Left cardiac atrium (tissue), 4 donors: ENCODE results near the gene KMT2C. TPM values are rescaled to one million over a fixed set of nuclear protein-coding genes. Genes with fewer than 3 reads are reported as not detected.
"Not testable (repeated sequence)": the region's sequence is repeated elsewhere in the genome, so short reads cannot be mapped to it uniquely, and the experiment has no call there.

Experiments used
- ATAC-seq, 2 donors: fragments of 200-7000 bp; cut with Tn5 transposase; one replicate each; pipeline ENCODE4 v1.9.1; 2020; ENCODE audit warnings: mild to moderate bottlenecking in 2 of 2, moderate library complexity in 2 of 2
- DNase-seq: peaks from one replicate; pipeline ENCODE4 v3.0.0-alpha.2; 2020
- intact Hi-C, 2 donors: fragments of 100-400 bp; cut with DNase I; formaldehyde crosslinking; loops; one replicate each; pipeline versions ENCODE4 v1.14.1 to v1.15.1; 2022 to 2023
- long read RNA-seq: library from polyadenylated mRNA; unstranded; transcript quantifications from one replicate; pipeline ENCODE4 v2.0.0, GENCODE V29; 2021
- total RNA-seq, 2 donors: library from RNA; stranded (reverse); fragmentation: NEBNext Ultra II Directional; extraction: Animal tissue kit (Norgen Biotek cat#: 25700); gene quantifications; one replicate each; pipeline ENCODE4 v1.2.1, GENCODE V29; 2021
- donor health status: DM: no; HTN: yes; CAD: no.
- donor health status: DM: no; HTN: yes; CAD: no; lungs with severe emphysema.
- donor health status: DM: yes; HTN: yes; CAD: no.
- donor health status: Dilated cardiomyopathy.

The KMT2C gene
- total RNA-seq: 10 to 100 TPM; 42.5 to 43.3 TPM
- long read RNA-seq, partial matches to known transcripts: 8 of 11 reads
- long read RNA-seq, other reads (novel, unspliced or antisense): 3 of 11 reads

GRCh38 chr7:152435384-152436110 is at the start of gene KMT2C:
Gene KMT2C (minus strand): TSS chr7:152436003. CDS start chr7:152435786, 217 bp downstream.
- DNase-seq: peak; percentile 54
- intact Hi-C loops: no loop called here
- ATAC-seq: peak; percentile 34 to 35

GRCh38 chr7:152481082-152481481 is 45.3 kb upstream of the KMT2C start:
- ATAC-seq (no peak), DNase-seq (no peak)
- intact Hi-C loops: no loop called here

DNA sequence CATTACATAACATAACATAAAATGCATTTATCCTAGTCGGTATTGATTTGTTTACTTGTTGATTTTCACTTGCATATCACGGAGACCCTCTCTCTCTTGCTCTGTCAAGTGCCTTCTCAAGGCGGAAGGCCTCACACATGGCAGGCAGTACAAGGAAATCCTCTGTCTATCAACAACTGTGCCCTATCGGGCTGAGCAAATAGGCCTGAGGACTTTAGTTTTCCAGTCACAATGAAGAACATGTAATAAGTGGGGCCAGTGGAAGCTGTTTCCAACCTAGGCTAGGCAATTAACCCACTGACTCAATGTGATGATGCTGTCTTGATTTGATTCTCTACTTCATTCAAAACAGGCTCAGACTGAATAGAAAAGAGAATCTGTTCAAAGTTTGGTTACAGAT is 44.9 kb upstream of the KMT2C start:
- no peak for DNase-seq
- intact Hi-C loops: no loop called here
- no peak for ATAC-seq

DNA sequence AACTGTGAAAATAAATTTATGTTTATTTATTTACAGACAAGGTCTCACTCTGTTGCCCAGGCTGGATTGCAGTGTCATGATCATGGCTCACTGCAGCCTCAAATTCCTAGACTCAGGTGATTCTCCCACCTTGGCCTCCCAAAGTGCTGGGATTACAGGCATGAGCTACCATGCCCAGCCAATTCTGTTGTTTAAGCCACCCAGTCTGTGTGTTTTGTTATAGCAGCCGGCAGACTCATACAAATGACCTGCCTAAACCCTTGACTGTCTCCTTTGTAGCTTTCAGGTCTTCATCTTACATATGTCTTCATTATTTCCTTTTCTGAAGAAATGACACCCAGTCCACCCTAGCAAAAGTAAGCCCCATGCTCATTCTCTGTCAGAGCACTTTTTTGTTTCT is 43.8 kb upstream of the KMT2C start:
- no peak for DNase-seq
- intact Hi-C loops: no loop called here
- no peak for ATAC-seq

GRCh38 chr7:152478140-152478539 is 42.3 kb upstream of the KMT2C start:
- no peak for DNase-seq
- intact Hi-C loops: no loop called here
- no peak for ATAC-seq

GRCh38 chr7:152477079-152477478 is 41.3 kb upstream of the KMT2C start:
- no peak for ATAC-seq
- intact Hi-C loops: no loop called here
- DNase-seq: no peak

- ATAC-seq (no peak), DNase-seq (no peak)
- intact Hi-C loops: no loop called here
These were observed 40.7 kb upstream of the KMT2C start for GRCh38 chr7:152476551-152476950.

DNA sequence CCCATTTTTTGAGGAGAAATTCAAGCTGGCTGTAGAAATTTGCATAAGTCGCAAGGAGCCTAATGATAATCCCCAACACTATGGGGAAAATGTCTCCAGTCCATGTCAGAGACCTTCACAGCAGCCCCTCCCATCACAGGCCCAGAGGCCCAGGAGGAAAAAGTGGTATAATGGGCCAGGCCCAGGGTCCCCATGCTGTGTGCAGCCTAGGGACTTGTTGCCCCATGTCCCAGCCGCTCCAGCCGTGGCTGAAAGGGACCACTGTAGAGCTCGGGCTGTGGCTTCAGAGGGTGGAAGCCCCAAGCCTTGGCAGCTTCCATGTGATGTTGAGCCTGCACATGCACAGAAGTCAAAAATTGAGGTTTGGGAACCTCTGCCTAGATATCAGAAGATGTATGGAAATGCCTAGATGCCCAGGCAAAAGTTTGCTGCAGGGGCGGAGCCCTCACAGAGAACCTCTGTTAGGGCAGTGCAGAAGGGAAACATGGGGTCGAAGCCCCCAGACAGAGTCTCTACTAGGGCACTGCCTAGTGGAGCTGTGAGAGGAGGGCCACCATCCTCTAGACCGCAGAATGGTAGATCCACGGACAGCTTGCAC is 35.3 kb upstream of the KMT2C start:
- DNase-seq, ATAC-seq, intact Hi-C loops: not testable (repeated sequence)

DNA sequence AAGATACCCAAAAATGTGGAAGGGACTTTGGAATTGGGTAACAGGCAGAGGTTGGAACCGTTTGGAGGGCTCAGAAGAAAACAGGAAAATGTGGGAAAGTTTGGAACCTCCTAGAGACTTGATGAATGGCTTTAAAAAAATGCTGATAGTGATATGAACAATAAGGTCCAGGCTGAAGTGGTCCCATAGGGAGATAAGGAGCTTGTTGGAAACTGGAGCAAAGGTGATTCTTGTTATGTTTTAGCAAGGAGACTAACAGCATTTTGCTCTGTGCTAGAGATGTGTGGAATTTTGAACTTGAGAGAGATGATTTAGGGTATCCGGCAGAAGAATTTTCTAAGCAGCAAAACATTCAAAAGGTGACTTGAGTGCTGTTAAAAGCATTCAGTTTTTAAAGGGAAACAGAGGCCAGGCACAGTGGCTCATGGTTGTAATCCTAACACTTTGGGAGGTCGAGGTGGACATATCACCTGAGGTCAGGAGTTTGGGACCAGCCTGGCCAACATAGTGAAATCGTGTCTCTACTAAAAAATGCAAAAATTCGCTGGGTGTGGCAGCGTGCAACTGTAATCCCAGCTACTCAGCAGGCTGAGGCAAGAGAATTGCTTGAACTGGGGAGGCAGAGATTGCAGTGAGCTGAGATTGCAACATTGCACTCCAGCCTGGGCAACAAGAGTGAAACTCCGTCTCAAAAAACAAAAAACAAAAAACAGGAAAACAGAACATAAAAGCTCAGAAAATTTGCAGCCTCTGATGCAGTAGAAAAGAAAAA is 34.6 kb upstream of the KMT2C start:
- DNase-seq, ATAC-seq, intact Hi-C loops: not testable (repeated sequence)

GRCh38 chr7:152469576-152469975 is 33.8 kb upstream of the KMT2C start:
- not testable (repeated sequence) for DNase-seq, ATAC-seq
- intact Hi-C loops: loop anchor here in 1 of 2 donors (10.0 kb wide), 1 partner anchor 205 kb away; the partner anchor contains the start of gene XRCC2

DNA sequence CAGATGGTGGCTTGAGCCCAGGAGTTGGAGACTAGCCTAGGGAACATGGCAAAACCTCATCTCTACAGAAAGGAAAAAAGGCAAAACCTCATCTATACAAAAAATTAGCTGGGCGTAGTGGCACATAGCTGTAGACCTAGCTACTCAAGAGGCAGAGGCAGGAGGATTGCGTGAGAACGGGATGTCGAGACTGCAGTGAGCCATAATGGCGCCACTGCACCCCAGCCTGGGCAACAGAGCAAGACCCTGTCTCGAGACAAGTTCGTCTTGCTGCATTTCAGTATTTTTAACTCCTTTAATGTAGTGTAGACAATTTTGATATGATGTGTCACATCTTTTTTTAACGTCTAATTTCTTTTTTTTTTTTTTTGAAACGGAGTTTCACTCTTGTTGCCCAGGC is 31.4 kb upstream of the KMT2C start:
- intact Hi-C loops: loop anchor here in 1 of 2 donors (10.0 kb wide), 1 partner anchor 208 kb away; the partner anchor contains the start of gene XRCC2
- no peak for DNase-seq
- ATAC-seq: no peak

GRCh38 chr7:152465119-152465387 is 29.2 kb upstream of the KMT2C start:
- ATAC-seq (no peak), DNase-seq (no peak)
- intact Hi-C loops: loop anchor here in 1 of 2 donors (10.0 kb wide), 1 partner anchor 210 kb away; the partner anchor contains the start of gene XRCC2

DNA sequence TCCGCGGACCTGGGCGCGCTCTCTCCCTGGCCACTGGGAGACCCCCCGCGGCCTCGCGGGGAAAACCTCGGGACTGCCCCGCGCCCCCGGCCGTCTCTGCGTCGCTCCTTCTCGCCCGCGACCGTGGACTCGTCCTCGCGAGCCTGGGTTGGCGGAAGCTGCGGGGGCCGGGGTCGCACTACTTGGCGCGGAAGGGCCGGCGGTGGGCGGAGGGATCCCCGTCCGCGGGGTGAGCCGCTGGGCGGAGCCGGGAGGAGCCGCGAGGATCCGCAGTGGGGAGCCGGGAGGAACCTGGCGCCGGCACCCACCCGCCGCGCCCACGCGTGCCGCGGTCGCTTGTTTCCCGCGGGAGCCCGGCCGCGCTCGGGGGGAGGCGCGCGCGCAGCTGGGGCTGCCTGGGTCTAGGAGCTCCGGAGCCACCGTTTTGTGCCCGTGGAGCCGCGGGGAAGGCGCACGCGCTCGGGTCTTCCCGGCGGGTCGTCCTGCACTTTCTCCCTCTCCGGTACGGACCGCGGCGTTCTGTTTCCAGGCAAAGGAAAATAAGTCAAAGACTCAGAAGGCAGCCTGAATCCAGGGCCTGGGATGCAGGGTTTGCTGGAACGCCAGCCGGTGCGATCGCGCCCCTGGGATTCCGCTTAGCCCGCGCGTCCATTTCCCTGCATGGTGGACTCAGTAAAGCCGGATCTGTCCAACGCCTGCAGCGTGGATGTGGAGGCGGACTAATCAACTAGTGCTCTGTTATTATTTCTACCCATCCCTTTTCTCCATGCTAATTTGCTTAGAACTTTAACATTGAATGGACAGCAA is 28.7 kb upstream of the KMT2C start:
- DNase-seq (peak; percentile 81), ATAC-seq (peak; percentile 72 to 79)
- intact Hi-C loops: loop anchor here in 1 of 2 donors (10.0 kb wide), 1 partner anchor 210 kb away; the partner anchor contains the start of gene XRCC2

DNA sequence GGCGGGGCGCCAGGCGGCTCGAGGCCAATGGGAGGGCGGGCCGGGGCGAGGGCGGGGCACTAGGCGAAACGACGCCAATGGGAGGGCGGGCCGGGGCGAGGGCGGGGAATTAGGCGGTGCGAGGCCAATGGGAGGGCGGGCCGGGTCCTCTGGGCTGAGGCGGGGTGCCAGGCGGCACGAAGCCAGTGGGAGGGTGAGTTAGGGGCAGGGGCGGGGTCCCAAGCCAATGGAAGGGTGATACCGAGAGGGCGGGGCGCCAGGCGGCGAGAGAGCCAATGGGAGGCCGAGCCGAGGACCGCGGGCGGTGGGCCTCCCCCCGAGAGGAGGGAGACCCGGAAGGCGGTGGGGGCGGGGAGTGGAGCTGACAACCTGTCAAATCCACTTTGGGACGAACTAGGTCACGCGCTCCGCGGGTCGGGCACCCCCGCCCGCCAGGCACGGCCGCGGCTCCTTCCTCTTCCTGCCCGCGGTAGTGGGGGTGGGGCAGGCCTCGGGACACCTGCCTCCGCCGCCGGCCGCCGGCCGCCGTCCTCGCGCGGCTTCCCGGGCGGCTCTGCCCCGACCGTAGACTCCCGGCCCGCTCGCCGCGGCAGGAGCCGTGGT is 28.0 kb upstream of the KMT2C start:
- intact Hi-C loops: loop anchor here in 1 of 2 donors (10.0 kb wide), 1 partner anchor 211 kb away; the partner anchor contains the start of gene XRCC2
- ATAC-seq (peak; percentile 95 to 96), DNase-seq (peak; percentile 100)

DNA sequence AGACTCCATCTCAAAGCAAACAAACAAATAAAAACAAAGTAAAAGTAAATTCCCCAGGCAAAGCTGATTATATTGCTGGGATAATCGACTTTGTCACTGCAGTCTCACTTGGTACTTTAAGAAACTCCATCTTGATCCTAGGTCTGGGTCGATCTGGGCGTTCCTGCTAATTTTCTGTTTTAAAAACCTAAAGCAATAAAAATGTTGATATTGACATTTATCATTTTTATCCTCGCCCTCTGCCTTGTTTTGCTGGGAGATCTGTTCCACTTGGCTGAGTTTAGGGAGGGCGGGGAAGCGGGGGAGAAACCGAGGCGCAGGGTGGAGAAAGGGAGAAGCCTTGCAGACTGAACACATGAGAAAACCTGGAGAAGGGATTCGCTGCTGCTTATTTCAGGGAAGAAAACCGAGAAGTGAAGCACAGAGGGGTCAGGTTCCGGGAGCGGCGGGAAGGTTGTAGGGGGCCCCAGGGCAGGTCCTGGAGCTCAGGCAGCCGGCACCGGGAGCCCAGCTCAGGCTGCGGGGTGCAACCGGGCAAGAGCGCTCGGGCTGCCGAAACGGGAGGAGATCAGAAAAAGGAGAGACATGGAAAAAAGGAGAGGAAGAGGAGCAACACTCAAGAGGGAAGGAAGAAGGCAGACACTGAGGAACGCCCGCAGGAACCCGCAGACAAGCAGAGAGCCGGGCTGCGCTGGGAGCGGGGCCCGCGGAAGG is 27.3 kb upstream of the KMT2C start:
- ATAC-seq: peak; percentile 1 to 5
- intact Hi-C loops: loop anchor here in 1 of 2 donors (10.0 kb wide), 1 partner anchor 212 kb away; the partner anchor contains the start of gene XRCC2
- no peak for DNase-seq

DNA sequence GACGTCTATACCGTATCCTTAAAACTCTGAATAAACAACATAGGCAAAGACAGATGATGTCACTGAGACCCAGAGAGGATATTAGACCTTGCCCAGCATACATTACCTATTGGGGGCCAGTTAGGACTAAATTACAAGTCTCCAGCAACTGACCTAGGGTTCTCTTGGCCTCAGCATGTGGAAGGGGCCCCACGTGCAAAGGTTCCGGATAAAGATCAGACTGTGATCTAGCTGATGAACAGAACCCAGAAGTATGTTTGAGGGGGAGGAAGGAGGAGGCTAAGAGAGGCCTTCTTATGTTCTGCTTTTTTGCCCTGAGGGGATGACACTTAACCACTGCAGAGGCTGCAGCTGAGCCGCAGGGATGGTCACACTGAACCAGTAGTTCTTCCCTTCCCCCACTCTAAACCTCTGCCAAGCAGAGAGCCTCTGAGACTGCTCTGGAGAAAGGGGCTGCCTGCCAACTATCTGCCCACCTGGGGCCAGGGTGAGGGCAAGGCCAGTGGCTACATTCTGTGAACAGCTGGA is 24.0 kb upstream of the KMT2C start:
- no peak for DNase-seq
- intact Hi-C loops: loop anchor here in 1 of 2 donors (10.0 kb wide), 1 partner anchor 215 kb away; the partner anchor contains the start of gene XRCC2

DNA sequence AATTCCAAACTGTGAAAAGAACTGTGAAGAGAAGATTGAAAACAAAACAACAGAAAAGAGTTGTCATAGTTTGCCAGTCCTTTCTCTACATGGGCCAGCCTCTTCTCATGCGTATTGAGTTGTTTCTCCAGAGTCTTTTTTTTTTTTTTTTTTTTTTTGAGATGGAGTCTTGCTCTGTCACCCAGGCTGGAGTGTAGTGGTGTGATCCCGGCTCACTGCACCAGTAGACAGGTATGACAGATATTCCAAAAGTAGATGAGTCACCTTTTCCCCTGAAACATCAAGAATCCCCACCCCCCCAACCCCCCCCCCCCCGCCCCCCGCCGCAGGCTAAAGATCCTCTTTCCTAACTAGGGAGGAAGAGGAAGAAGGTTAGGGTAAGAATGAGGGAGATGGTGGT is 15.6 kb upstream of the KMT2C start:
- DNase-seq (no peak), ATAC-seq (no peak)
- intact Hi-C loops: no loop called here

More for the DNA sequence above, 24.0 kb upstream of the KMT2C start:
- ATAC-seq: no peak
